ENCODE data around the gene DCLK2.

The DCLK2 gene

GRCh38 chr4:150136481-150136880 lies 58.2 kb downstream of the DCLK2 start:
- H3K36me3 Mint-ChIP-seq (ENCODE audit: low read depth) = no peaks in the 10 kb centered on the region
- TF ChIP-seq, protein P1, sequence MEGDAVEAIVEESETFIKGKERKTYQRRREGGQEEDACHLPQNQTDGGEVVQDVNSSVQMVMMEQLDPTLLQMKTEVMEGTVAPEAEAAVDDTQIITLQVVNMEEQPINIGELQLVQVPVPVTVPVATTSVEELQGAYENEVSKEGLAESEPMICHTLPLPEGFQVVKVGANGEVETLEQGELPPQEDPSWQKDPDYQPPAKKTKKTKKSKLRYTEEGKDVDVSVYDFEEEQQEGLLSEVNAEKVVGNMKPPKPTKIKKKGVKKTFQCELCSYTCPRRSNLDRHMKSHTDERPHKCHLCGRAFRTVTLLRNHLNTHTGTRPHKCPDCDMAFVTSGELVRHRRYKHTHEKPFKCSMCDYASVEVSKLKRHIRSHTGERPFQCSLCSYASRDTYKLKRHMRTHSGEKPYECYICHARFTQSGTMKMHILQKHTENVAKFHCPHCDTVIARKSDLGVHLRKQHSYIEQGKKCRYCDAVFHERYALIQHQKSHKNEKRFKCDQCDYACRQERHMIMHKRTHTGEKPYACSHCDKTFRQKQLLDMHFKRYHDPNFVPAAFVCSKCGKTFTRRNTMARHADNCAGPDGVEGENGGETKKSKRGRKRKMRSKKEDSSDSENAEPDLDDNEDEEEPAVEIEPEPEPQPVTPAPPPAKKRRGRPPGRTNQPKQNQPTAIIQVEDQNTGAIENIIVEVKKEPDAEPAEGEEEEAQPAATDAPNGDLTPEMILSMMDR (IDR thresholded peaks at IDR 0.05; ENCODE audit: unreplicated experiment in 3 of 3) = no peak
- H3K9me3 Mint-ChIP-seq = no peaks in the 10 kb centered on the region
- H3K4me3 Mint-ChIP-seq = no peak overlapping the region
- no peaks in the 10 kb centered on the region for H3K27me3 Mint-ChIP-seq (ENCODE audit: low read depth)
- peaks cover 7% of the 10 kb centered on the region for H3K4me1 Mint-ChIP-seq
- no peak overlapping the region for H3K27ac Mint-ChIP-seq

- Mint-ChIP-seq H3K27ac (no peak overlapping the region), H3K36me3 (ENCODE audit: low read depth) (peaks cover 4% of the 10 kb centered on the region), H3K4me3 (no peak overlapping the region), H3K27me3 (ENCODE audit: low read depth) (no peaks in the 10 kb centered on the region), H3K9me3 (peaks cover 12% of the 10 kb centered on the region), H3K4me1 (peaks cover 7% of the 10 kb centered on the region)
- TF ChIP-seq, protein P1 (IDR thresholded peaks at IDR 0.05; ENCODE audit: unreplicated experiment in 3 of 3) = no peak
Observed at GRCh38 chr4:150139297-150139865, 61.1 kb downstream of the DCLK2 start.

DNA sequence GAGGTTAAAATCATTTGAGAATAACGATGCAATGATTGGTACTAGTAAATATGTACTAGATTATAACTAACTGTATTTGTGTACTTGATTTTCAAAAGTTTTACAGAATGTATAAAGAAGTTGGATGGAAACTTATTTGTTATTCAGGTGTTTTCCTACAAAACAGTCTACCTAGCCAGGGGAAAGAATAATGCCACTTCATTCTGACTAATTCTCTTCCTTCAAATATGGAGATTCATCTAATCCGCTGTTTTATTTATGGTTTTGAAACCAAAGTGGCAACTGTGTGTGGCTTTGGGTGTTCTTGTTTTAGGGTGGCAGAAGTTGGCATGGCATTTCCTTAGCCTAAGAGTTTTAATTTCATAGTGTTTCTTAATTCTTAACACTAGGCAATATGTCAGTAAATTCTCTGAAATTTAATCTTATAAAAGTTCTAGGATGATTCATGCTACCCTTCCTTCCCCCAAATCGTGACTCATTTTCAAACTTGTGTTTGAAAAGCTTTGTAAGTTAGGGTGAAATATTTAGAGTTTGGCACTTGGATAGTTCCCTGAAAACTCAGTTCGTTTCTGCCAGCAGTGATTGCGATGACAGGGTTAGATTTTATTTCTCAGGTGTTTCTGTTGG lies 62.6 kb downstream of the DCLK2 start:
- TF ChIP-seq, protein P1 (IDR thresholded peaks at IDR 0.05; ENCODE audit: unreplicated experiment in 3 of 3) = no peak
- Mint-ChIP-seq H3K4me1 (peaks cover 18% of the 10 kb centered on the region), H3K9me3 (peaks cover 15% of the 10 kb centered on the region), H3K27me3 (ENCODE audit: low read depth) (peaks cover 3% of the 10 kb centered on the region), H3K4me3 (no peak overlapping the region), H3K27ac (no peak overlapping the region), H3K36me3 (ENCODE audit: low read depth) (peaks cover 4% of the 10 kb centered on the region)

DNA sequence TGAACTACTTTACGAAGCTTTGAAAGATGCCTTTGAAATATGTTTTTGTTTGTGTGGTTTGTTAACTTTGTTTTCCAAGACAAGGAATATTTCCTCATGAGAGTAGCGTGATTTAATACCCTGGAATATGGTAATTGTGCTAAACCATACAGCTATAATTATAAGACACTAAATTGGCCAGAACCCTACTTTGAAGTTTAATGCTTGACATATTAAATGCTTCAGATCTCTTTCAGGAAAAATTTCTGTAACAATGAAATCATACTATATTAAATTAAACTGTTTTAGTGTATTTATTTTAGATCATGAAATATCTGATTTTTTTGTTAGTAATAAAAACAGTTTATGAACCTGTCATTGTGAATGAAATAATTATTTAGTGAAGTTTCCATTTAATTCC lies 63.5 kb downstream of the DCLK2 start:
- peaks cover 15% of the 10 kb centered on the region for H3K9me3 Mint-ChIP-seq
- TF ChIP-seq, protein P1 (IDR thresholded peaks at IDR 0.05; ENCODE audit: unreplicated experiment in 3 of 3) = no peak
- no peak overlapping the region for H3K27ac Mint-ChIP-seq
- H3K4me1 Mint-ChIP-seq = peaks cover 18% of the 10 kb centered on the region
- H3K36me3 Mint-ChIP-seq (ENCODE audit: low read depth) = peaks cover 4% of the 10 kb centered on the region
- H3K4me3 Mint-ChIP-seq = no peak overlapping the region
- peaks cover 3% of the 10 kb centered on the region for H3K27me3 Mint-ChIP-seq (ENCODE audit: low read depth)

DNA sequence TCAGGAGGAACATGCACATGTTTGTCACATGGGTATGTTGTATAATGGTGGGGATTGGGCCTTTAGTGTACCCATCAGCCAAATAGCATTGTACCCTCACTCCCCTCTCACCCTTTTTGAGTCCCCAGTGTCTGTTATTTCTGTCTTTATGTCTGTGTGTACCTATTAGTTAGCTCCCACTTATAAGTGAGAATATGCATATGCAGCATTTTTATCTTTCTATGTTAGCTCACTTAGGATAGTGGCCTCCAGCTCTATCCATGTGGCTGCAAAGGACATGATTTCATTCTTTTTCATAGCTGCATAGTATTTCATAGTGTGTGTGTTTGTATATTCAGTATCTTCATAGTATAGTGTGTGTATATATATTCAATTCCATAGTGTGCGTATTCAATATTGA lies 64.6 kb downstream of the DCLK2 start:
- no peak overlapping the region for H3K27ac Mint-ChIP-seq
- H3K4me1 Mint-ChIP-seq = peaks cover 18% of the 10 kb centered on the region
- TF ChIP-seq, protein P1 (IDR thresholded peaks at IDR 0.05; ENCODE audit: unreplicated experiment in 3 of 3) = no peak
- H3K9me3 Mint-ChIP-seq = peaks cover 15% of the 10 kb centered on the region
- H3K27me3 Mint-ChIP-seq (ENCODE audit: low read depth) = peaks cover 3% of the 10 kb centered on the region
- H3K4me3 Mint-ChIP-seq = no peak overlapping the region
- H3K36me3 Mint-ChIP-seq (ENCODE audit: low read depth) = peaks cover 4% of the 10 kb centered on the region
